OCI-LY1 (cell line): ENCODE data around the gene VEZF1.

Experiments used
- CTCF ChIP-seq: fragments of 200-600 bp; sonication (generic), shearing (Covaris generic); IDR thresholded peaks from 2 replicates; pipeline ENCODE4 v1.5.1; 2017; ENCODE audit warnings: mild to moderate bottlenecking, antibody characterized with exemption, low read length, moderate library complexity, mixed read lengths
- EZH2 ChIP-seq: fragments of 200-600 bp; sonication (generic), shearing (Covaris generic); IDR thresholded peaks from 2 replicates; pipeline ENCODE4 v1.8.0; 2017; ENCODE audit warnings: borderline replicate concordance, mixed run types, mild to moderate bottlenecking, antibody characterized with exemption, low read length, moderate library complexity, mixed read lengths

DNA sequence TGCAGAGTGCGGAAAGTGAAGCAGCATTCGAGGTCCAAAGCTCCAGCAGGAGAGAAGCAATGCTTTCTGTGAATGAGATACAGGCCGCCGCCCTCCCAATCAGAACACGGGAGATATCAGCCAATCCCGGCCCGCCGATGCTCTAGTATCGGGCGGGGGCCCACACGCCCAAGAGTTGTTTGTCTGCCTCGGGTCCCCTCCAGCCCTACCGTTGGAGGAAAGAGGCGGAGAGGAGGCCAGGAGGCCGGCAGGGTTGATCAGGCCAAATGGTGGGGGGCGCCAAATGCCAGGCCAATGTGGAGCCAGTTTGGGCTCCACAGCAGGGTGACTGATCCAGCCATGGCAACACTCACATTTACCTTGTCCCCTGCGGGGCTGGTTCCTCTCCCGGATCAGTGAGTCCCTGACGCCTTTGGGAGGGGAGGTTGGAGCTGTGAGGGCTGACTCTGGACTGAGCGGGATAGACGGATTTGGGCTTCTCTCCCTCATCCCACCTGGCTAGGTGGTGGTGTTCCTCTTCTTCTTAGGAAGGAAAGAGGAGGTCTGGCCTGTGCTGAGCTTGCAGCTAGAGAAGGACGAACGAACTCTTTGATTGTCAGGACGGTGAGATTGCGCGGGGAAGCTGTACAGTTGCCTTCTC, 22.4 kb downstream of the VEZF1 start:
- TF ChIP-seq CTCF: no peak
- no peak for TF ChIP-seq EZH2
